Smooth muscle cell (in vitro differentiated cells): ENCODE measurements around the gene TSPEAR. TPM values are rescaled to one million over a fixed set of nuclear protein-coding genes. Genes with fewer than 3 reads are reported as not detected.
A peak's percentile ranks its signal among the peaks of the same experiment; 100 is the strongest.

ENCODE experiments used
- DNase-seq: peaks from one replicate; lab custom pipeline; 2025; ENCODE audit not compliant: unreplicated experiment; lab: John Stamatoyannopoulos, UW
- H2AFZ ChIP-seq: fragments of 200-600 bp; sonication (generic); 2 replicates; pipeline ENCODE4 v1.6.0; 2016; ENCODE audit warnings: antibody characterized with exemption, low read depth, mild to moderate bottlenecking
- H3F3A ChIP-seq: fragments of 200-600 bp; sonication (generic); 2 replicates; pipeline ENCODE4 v1.6.0; 2017; ENCODE audit warnings: antibody characterized with exemption, low read depth
- H3K27ac ChIP-seq: fragments of 200-600 bp; sonication (generic); 2 replicates; pipeline ENCODE4 v1.5.1; 2016; ENCODE audit warnings: low read depth, mild to moderate bottlenecking
- H3K27me3 ChIP-seq: fragments of 200-600 bp; sonication (generic); 2 replicates; pipeline ENCODE4 v1.6.1; 2016; ENCODE audit warnings: low read depth, mild to moderate bottlenecking
- H3K36me3 ChIP-seq: fragments of 200-600 bp; sonication (generic); 2 replicates; pipeline ENCODE4 v1.5.1; 2016; ENCODE audit warnings: low read depth
- H3K4me1 ChIP-seq: fragments of 200-600 bp; sonication (generic); 2 replicates; pipeline ENCODE4 v1.5.1; 2016; ENCODE audit warnings: low read depth
- H3K4me2 ChIP-seq: fragments of 200-600 bp; sonication (generic); 2 replicates; pipeline ENCODE4 v1.6.0; 2016; ENCODE audit warnings: mild to moderate bottlenecking
- H3K4me3 ChIP-seq: fragments of 200-600 bp; sonication (generic); 2 replicates; pipeline ENCODE4 v1.5.1; 2016; ENCODE audit warnings: mild to moderate bottlenecking
- H3K79me2 ChIP-seq: fragments of 200-600 bp; sonication (generic); 2 replicates; pipeline ENCODE4 v1.6.0; 2016; ENCODE audit warnings: low read depth, mild to moderate bottlenecking
- H3K9ac ChIP-seq: fragments of 200-600 bp; sonication (generic); 2 replicates; pipeline ENCODE4 v1.6.0; 2016; ENCODE audit warnings: low read depth
- H3K9me3 ChIP-seq: fragments of 200-600 bp; sonication (generic); replicated peaks from 2 replicates; pipeline ENCODE4 v1.5.1; 2016; ENCODE audit warnings: low read depth
- H4K20me1 ChIP-seq: fragments of 200-600 bp; sonication (generic); 2 replicates; pipeline ENCODE4 v1.6.0; 2016; ENCODE audit warnings: low read depth
- CTCF ChIP-seq: fragments of 200-600 bp; sonication (generic); IDR thresholded peaks from 2 replicates; pipeline ENCODE4 v1.5.1; 2017; ENCODE audit warnings: borderline replicate concordance, mild to moderate bottlenecking, antibody characterized with exemption; ENCODE audit not compliant: insufficient read depth, poor library complexity, severe bottlenecking
- WGBS: methylation state at CpG from one replicate; pipeline ENCODE4 v1.1.7; 2016; ENCODE audit warnings: low lambda C conversion rate; 5-methylcytosine and 5-hydroxymethylcytosine counted together
- polyA plus RNA-seq: library from polyadenylated mRNA; unstranded; fragments of >200 nt; fragmentation: Nextera tagmentation; extraction: Ambion mirVana; gene quantifications from 2 replicates; pipeline ENCODE4 v1.2.1, GENCODE V29; 2016
- total RNA-seq: library from RNA; depleted of rRNA; stranded (reverse); fragments of >200 nt; gene quantifications from 2 replicates; pipeline ENCODE4 v1.2.3, GENCODE V29; 2014

TSPEAR gene
- total and polyA plus RNA-seq, 2 experiments from 2014 or later: 0.71 TPM; not detected in 1

GRCh38 chr21:44484498-44485253, 226.7 kb downstream of the TSPEAR start:
- H3K79me2 ChIP-seq: no peaks in the 10 kb centered on the region
- whole genome bisulfite sequencing: 96% methylated on average over 9 of the region's 43 CpGs
- H3K27me3 ChIP-seq: no peaks in the 10 kb centered on the region
- no peaks in the 10 kb centered on the region for H3K36me3 ChIP-seq
- H3K27ac ChIP-seq: no peak overlapping the region
- no peak for DNase-seq
- H3F3A ChIP-seq: no peaks in the 10 kb centered on the region
- H3K4me3 ChIP-seq: peak overlapping the region; percentile 51
- H3K9me3 ChIP-seq: no peaks in the 10 kb centered on the region
- no peak overlapping the region for H3K9ac ChIP-seq
- H3K4me2 ChIP-seq: peak overlapping the region; percentile 85
- no peak for TF ChIP-seq CTCF
- no peaks in the 10 kb centered on the region for H4K20me1 ChIP-seq
- H2AFZ ChIP-seq: no peak overlapping the region
- H3K4me1 ChIP-seq: no peaks in the 10 kb centered on the region

GRCh38 chr21:44483288-44484237, 227.8 kb downstream of the TSPEAR start:
- H2AFZ ChIP-seq: no peak overlapping the region

GRCh38 chr21:44482581-44483287, 228.6 kb downstream of the TSPEAR start:
- no peaks in the 10 kb centered on the region for H3K36me3 ChIP-seq
- no peak overlapping the region for H3K9ac ChIP-seq
- H2AFZ ChIP-seq: no peak overlapping the region
- H3K27ac ChIP-seq: no peak overlapping the region
- no peak for TF ChIP-seq CTCF
- no peaks in the 10 kb centered on the region for H4K20me1 ChIP-seq
- no peaks in the 10 kb centered on the region for H3K9me3 ChIP-seq
- WGBS: 81% methylated on average over 14 of the region's 14 CpGs
- DNase-seq: no peak
- no peak overlapping the region for H3K4me2 ChIP-seq
- H3K79me2 ChIP-seq: no peaks in the 10 kb centered on the region
- no peaks in the 10 kb centered on the region for H3F3A ChIP-seq
- H3K4me3 ChIP-seq: no peak overlapping the region
- no peaks in the 10 kb centered on the region for H3K27me3 ChIP-seq
- H3K4me1 ChIP-seq: no peaks in the 10 kb centered on the region

More at GRCh38 chr21:44483288-44484237, 227.8 kb downstream of the TSPEAR start:
- no peaks in the 10 kb centered on the region for H3K4me1 ChIP-seq
- H3K79me2 ChIP-seq: no peaks in the 10 kb centered on the region
- H3K4me3 ChIP-seq: no peak overlapping the region
- no peak for TF ChIP-seq CTCF
- no peak overlapping the region for H3K27ac ChIP-seq
- no peaks in the 10 kb centered on the region for H3K36me3 ChIP-seq
- WGBS: 93% methylated on average over 28 of the region's 28 CpGs
- no peaks in the 10 kb centered on the region for H4K20me1 ChIP-seq
- no peaks in the 10 kb centered on the region for H3K27me3 ChIP-seq
- H3F3A ChIP-seq: no peaks in the 10 kb centered on the region
- H3K4me2 ChIP-seq: no peak overlapping the region
- no peaks in the 10 kb centered on the region for H3K9me3 ChIP-seq
- DNase-seq: no peak
- H3K9ac ChIP-seq: no peak overlapping the region
